ENCODE measurements around the gene BIRC2. TPM values are rescaled to one million over a fixed set of nuclear protein-coding genes. Genes with fewer than 3 reads are reported as not detected.
"Not testable (repeated sequence)": the region's sequence is repeated elsewhere in the genome, so short reads cannot be mapped to it uniquely, and the experiment has no call there.

The BIRC2 gene
- total RNA-seq, 1 experiment from 2014 or later: 104 TPM

DNA sequence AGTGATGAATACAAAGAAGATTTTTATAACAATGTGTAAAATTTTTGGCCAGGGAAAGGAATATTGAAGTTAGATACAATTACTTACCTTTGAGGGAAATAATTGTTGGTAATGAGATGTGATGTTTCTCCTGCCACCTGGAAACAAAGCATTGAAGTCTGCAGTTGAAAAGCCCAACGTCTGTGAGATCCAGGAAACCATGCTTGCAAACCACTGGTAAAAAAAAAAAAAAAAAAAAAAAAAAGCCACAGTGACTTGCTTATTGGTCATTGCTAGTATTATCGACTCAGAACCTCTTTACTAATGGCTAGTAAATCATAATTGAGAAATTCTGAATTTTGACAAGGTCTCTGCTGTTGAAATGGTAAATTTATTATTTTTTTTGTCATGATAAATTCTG lies 24.5 kb upstream of the BIRC2 start:
- DNase-seq (ENCODE audit: low read depth): peak; percentile 49

- peak; percentile 80 for DNase-seq (ENCODE audit: low read depth)
Observed at GRCh38 chr11:102323542-102324251, 23.3 kb upstream of the BIRC2 start.

DNA sequence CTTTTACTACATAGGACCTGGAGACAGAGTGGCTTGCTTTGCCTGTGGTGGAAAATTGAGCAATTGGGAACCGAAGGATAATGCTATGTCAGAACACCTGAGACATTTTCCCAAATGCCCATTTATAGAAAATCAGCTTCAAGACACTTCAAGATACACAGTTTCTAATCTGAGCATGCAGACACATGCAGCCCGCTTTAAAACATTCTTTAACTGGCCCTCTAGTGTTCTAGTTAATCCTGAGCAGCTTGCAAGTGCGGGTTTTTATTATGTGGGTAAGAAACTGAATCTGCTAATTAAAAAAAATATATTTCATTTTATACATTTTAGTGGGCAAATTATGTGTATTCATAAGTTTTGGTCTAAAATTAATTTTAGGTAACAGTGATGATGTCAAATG lies 21.9 kb upstream of the BIRC2 start:
- DNase-seq (ENCODE audit: low read depth): no peak

DNA sequence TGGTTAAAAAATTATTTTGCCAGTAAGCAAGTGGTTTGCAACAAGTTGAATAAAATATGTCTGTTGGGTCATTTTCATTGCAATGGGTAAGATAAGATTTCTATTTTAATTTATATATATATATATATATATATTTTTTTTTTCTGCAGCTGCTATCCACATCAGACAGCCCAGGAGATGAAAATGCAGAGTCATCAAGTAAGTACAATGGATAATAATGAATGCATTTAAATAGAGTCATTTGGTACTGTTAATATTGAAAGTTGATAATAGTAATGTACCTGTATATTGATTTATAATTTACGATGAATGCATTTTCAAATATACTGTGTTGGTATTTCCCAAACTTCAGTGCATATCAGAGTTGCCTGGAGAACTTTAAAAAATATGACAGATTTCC lies 18.3 kb upstream of the BIRC2 start:
- DNase-seq (ENCODE audit: low read depth): no peak

DNA sequence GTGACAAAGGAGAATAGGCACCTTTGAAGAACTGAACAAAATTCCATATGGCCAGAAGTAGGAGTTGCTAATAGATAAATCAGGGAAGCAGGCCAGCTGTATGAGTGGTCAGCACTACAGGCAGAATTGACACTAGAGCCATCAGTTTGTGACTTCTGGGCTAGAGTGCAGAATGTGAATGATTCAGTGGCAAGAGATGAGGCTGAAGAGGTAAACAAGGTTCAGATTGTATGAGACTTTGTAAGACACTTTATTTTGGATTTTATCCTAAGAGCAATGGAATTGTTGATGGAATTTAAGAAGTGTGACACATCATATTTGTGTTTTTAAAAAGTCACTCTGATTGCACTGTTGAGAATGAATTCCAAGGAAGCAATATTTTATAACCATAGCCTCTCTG lies 16.8 kb upstream of the BIRC2 start:
- no peak for DNase-seq (ENCODE audit: low read depth)

DNA sequence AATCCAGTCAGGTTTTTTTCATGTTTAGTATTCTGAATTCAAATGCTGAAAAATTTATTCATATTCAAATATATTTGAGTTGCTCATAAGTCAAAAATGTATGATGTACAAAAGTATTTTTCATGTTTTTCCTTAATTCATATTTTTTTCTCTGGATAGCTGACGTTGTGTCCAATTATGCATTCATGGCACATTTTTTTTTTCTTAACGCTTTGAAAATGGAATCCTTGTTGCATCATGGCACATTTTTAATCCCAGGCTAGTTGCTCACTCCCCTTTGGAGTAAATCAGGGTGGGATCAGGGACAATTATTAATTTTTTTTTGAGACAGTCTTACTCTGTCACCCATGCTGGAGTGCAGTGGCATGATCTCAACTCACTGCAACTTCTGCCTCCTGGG lies 15.7 kb upstream of the BIRC2 start:
- no peak for DNase-seq (ENCODE audit: low read depth)

DNA sequence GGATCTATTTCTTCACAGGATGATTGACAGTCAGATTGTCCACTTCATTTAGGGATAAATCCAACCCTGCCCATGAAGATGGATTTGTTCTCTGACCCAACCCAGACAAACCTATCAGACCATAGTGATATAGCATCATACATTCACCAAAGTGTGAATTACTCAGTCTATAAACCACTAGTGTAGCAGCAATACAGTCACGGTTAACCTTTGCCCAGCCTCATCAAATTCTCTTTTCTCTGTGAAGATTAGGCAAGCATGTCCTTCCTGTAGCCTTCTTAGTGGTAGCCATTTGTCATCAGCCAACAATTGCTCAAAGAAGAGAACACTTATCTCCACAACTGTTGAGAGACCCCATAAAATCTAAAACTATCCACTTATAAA lies 14.4 kb upstream of the BIRC2 start:
- no peak for DNase-seq (ENCODE audit: low read depth)

GRCh38 chr11:102338479-102339010 lies 8.5 kb upstream of the BIRC2 start:
- DNase-seq (ENCODE audit: low read depth): no peak

GRCh38 chr11:102341311-102341710 lies 5.7 kb upstream of the BIRC2 start:
- DNase-seq (ENCODE audit: low read depth): not testable (repeated sequence)

- peak; percentile 91 for DNase-seq (ENCODE audit: low read depth)
Observed at GRCh38 chr11:102341844-102342318, 5.1 kb upstream of the BIRC2 start.

DNA sequence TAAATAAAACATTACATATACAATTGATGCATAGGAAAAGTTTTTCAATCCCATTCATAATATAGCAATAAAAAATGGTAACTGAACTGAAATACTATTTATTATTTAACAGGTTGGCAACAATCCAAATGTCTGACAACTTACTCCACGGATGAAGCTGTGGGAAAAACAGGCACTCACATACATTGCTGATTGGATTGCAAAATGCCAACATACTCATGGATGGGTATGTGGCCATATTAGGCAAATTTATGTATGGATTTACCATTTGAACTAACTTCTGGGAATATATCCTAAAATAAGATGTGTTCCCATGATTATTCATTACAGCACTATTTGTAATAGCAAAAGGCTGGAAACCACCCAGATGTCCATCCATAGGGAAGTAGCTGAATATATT lies 3.2 kb upstream of the BIRC2 start:
- DNase-seq (ENCODE audit: low read depth): no peak

GRCh38 chr11:102345904-102346303 lies 1.1 kb upstream of the BIRC2 start:
- DNase-seq (ENCODE audit: low read depth): peak; percentile 90

GRCh38 chr11:102346456-102346747 lies 612 bp upstream of the BIRC2 start:
- DNase-seq (ENCODE audit: low read depth): no peak

DNA sequence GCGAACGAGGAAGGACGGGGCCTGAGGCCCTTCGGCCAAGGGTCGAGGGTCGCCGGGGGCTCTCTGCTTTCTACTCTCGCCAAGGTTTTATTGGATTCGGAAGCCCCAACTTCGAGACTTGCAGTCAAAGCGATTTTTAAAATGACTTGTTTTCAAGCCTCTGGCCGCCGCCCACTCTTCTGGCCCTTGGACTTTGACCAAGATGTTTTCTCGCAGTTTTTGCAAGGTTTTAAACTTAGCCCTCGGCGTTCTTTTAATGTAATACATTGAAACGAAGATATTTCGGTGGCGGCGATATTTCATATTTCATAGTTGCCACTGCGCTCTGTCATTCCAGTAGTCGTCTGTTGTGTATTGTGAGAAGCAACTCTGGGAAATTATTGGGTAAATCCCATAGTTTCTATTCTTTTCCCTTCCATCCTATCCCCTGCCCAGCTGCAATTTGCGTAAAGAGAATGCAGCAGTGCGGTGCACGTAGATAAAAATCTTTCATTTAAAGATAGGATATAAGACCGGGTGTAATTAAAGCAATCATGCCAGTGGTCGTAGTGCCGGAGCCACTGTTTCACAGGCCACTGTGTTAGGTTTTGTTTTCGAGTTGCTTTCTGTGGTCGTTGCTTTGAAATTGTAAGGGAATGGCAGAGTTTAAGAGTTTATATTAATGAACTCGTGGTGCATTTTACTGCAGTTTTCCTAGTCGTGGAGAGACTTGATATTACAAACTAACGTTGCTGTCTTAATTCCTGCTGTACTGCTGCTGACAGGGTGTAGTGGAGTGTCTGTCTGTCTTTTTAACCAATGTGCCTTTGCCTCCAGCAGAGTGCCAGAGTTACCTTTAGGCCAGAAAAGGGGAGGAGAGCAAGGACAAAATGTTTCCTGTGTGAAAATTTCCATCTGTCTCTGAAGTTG lies 702 bp downstream of the BIRC2 start:
- peak; percentile 69 for DNase-seq (ENCODE audit: low read depth)

- no peak for DNase-seq (ENCODE audit: low read depth)
Observed at GRCh38 chr11:102357116-102357515, 10.1 kb downstream of the BIRC2 start.

- DNase-seq (ENCODE audit: low read depth): no peak
Observed at GRCh38 chr11:102359372-102359771, 12.4 kb downstream of the BIRC2 start.

DNA sequence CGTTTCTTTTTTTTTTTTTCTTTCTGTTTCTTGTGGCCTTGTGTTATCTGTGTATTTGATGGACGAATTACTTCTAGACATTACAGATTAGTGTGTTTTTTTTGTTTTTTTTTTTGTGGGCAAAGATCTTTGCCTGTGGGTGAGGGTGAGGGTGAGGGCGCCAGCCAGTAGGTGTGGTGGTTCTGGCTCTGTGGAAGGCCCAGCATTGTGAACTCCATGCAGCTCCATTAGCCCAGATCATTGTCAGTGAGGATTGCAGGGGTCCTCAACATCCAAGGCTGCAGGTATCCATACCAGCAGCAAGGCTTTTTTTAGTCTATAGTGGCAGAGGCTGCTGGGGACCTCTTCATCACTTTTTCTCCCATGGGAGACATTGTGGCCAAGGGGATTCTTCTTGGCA lies 13.7 kb downstream of the BIRC2 start:
- no peak for DNase-seq (ENCODE audit: low read depth)

DNA sequence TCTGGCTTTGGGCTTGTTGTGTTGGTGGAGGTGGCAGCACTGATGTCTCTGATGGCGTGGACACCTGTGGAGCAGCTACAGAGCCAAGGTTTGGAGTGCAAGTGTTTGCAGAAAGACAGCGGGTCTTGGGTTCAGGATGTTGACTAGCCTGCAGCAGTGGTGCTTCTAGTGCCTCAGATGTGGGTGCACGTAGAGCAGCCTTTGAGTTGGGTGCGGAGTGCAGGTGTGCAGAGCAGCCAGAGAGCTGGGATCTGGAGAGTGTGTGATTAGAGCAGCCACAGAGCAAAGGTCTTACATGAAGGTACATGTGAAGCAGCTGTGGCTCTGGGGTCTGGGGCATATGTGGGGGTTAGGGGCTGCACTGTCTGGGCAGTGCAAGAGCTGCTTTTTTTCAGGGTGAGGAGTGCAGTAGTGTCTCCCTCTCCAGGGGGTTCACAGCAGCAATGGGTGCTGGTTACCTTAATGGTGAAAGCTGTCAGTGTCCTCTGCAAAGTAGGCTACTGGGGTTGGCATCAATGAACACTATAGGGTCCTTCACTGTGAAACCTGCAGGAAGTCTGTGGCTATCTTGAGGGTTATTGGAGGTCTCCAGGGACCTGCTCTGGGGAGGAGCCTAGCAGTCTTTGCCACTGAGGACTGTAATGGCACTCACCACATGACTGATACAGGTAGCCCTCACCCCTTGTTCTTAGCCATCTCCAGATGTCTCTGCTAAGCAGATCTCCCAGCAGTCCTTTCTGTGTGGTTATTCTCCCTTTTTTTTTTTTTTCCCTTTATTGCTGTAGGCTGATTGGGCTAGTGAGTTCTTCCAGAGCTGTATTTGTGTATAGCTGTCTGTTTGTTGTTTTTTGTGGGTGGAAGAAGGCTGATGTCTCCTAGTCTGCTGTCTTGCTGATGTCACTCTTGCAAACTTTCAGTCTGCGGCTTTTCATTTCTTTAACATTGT lies 14.3 kb downstream of the BIRC2 start:
- DNase-seq (ENCODE audit: low read depth): no peak

DNA sequence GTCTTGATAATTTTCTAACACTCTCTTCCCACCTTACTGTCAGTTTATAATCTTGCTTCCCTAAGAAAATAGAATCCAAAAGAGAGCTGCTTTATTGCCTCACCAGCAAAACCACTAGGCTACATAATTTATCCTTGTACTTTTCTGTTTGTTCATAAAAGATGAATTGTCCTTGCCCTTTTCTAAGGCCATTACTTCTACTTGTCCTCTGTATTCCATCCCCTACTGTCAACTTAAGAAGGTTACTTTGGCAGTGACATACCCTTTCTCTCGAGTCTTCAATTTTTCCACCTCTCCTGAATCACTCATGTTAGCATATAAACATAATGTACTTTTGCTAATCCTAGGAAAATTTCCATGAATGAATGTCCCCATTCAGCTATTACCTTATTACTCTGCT lies 18.0 kb downstream of the BIRC2 start:
- DNase-seq (ENCODE audit: low read depth): no peak

GRCh38 chr11:102367364-102367763 lies 20.4 kb downstream of the BIRC2 start:
- no peak for DNase-seq (ENCODE audit: low read depth)

DNA sequence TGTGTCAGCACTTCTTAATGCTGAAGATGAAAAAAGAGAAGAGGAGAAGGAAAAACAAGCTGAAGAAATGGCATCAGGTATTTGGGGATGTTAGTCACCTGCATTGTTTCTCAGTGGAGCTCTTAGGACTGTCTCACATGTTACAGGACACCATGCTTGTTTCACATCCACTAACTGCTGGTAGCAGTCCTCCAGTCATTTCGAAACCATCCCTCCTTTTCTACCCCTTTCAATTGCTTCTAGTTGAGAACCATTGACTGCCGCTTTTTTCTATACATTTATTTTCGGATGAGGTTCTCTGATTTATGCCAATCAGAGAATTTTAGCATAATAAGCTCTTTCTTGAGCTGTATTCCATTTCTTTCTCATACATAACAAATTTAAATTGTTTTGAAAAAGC lies 21.5 kb downstream of the BIRC2 start:
- no peak for DNase-seq (ENCODE audit: low read depth)

Data from M059J (cell line).